GM19397 (cell line): ENCODE results near the gene TRIM7.
"Not testable (repeated sequence)": the region's sequence is repeated elsewhere in the genome, so short reads cannot be mapped to it uniquely, and the experiment has no call there.

Source experiments
- ATAC-seq: cut with Tn5 transposase; IDR thresholded peaks from one replicate; pipeline ENCODE4 v1.9.1; 2021; ENCODE audit warnings: mild to moderate bottlenecking, moderate library complexity; ENCODE audit not compliant: unreplicated experiment

Gene TRIM7

GRCh38 chr5:181214249-181214648 lies 9.3 kb upstream of the TRIM7 start:
- not testable (repeated sequence) for ATAC-seq

DNA sequence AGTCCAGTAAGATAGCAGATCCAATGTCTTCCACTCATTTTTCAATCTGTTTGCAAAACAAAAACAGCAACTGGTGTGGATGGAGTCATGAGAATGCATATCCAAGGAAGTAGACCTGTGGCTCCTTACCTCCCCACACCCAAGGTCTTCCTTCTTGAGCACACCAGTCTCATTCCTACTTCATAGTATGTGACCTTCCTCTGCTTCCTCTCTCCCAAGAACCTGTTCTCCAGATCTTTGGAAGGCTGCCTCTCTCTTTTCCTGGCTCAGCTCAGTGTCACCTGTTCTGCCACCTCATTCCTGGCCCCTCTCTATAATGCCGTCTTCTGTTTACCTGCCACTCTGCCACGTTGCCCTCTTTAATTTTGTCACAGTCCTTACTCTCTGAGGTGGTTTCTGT lies 7.9 kb upstream of the TRIM7 start:
- ATAC-seq = no peak

- no peak for ATAC-seq
These were observed 7.1 kb upstream of the TRIM7 start for GRCh38 chr5:181212080-181212479.

DNA sequence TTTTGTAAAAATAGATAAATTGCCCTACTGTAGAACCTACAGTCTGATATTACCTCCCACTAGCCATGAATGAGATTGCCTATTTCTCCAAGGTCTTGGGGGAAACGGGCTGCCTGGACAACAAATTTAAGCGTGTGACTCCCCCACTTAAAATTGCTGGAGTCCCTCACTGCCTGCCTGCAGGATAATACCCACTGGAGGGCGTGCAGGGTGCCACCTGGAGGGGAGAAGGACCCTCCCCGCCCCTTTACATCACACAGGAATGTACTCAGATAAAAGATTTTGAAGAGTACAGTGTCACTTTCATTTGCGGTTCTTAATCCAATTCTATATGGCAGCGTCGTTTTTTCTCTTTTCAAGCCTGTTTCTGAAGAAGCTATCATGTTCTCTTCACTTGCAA lies 6.2 kb upstream of the TRIM7 start:
- no peak for ATAC-seq

DNA sequence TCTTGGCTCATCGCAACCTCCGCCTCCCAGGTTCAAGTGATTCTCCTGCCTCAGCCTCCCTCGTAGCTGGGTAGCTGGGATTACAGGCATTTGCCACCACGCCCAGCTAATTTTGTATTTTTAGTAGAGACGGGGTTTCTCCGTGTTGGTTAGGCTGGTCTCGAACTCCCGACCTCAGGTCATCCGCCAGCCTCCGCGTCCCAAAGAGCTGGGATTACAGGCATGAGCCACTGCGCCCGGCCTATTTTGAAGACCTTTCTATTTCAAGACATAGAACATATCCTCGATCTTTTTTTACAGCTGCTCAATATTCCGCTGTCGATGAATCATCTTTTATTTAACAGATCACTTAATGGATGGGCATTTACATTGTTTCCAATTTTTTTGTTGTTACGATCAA lies 5.7 kb upstream of the TRIM7 start:
- ATAC-seq = not testable (repeated sequence)

GRCh38 chr5:181210148-181210547 lies 5.2 kb upstream of the TRIM7 start:
- not testable (repeated sequence) for ATAC-seq

- not testable (repeated sequence) for ATAC-seq
These were observed 4.0 kb upstream of the TRIM7 start for GRCh38 chr5:181209006-181209405.

- no peak for ATAC-seq
These were observed 2.9 kb upstream of the TRIM7 start for GRCh38 chr5:181207960-181208253.

GRCh38 chr5:181207214-181207959 lies 2.4 kb upstream of the TRIM7 start:
- ATAC-seq = no peak

- no peak for ATAC-seq
These were observed 1.0 kb upstream of the TRIM7 start for GRCh38 chr5:181205761-181206649.

- ATAC-seq = no peak
These were observed 727 bp downstream of the TRIM7 start for GRCh38 chr5:181204113-181204825.

DNA sequence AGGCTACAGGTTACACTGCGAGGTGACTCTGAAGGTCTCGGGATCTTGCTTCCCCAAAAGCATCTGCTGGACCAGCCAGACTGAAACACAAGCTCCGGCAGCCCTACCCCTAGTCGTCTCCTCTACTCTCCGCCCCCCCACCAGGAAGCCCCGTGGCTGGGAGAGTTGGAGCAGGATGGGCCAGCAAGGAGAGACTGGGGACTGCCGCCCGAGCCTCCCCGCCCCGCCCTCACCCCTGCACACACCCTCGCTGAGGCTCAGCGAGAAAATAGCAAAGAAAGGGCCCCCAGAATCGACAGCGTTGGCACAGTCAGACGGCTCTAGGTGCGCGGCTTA lies 1.3 kb downstream of the TRIM7 start:
- ATAC-seq = no peak

DNA sequence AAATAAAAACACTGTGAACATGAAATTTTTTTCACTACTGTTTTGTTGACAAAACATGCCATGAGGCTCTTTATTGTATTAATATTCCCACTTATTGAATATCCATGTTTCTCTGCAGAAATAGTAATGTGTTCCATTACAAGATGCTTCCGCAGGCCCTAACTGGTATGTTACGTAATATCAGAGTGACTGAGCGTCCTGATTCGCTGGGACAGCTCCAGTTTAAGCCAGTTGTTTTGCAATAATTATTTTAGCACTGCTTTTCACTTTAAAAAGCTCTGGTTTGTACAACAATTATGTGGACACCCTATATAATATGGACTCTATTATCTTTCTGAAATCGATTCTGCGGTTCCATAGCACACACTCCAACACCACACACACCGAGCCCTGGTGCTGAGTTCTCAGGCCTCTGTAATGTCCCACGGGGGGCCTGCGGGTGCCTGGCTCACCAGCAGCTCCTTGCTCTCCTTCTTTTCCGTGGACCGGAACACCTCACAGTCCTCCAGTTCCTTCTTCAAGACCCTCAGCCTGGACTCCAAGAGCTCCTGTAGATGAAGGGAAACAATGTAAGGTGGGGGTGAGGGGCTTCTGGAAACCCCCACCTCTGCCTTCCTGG lies 1.8 kb downstream of the TRIM7 start:
- no peak for ATAC-seq

- no peak for ATAC-seq
These were observed 4.2 kb downstream of the TRIM7 start for GRCh38 chr5:181200816-181201215.

DNA sequence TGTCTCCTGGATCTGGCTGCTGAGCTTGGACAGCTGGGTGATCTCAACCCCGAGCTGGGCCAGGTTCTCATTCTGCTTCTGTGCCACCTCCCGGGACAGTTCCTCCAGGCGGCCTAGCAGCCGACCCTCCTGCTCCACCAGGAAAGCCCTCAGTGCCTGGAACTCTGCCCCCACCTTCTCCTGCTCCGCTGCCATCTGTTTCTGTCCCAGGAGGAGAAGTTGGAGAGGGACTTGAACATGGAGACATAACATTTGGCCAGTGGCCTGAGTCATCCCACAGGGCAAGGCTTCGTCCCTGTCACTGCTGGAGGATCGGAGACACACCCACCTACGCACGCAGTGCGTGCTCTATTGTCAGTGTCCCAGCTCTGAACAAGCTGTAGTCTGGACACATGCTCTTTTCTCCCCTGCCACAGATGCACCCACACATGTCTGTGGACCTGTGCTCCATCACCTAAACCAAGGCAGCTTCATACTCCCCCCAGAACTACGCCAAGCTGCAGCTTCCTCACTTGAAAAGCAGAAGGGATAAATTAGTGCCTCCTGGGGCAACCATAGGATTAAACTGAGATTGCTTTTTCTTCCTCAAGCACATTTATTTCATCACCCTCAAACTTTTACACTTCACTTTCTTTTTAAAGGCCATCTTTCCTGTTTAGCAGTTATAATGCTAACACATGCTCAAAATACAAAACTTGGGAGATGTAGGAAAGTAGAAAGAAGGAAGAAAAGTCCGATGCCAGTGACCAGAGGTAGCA lies 4.9 kb downstream of the TRIM7 start:
- no peak for ATAC-seq

GRCh38 chr5:181198905-181199519 lies 6.0 kb downstream of the TRIM7 start:
- no peak for ATAC-seq

DNA sequence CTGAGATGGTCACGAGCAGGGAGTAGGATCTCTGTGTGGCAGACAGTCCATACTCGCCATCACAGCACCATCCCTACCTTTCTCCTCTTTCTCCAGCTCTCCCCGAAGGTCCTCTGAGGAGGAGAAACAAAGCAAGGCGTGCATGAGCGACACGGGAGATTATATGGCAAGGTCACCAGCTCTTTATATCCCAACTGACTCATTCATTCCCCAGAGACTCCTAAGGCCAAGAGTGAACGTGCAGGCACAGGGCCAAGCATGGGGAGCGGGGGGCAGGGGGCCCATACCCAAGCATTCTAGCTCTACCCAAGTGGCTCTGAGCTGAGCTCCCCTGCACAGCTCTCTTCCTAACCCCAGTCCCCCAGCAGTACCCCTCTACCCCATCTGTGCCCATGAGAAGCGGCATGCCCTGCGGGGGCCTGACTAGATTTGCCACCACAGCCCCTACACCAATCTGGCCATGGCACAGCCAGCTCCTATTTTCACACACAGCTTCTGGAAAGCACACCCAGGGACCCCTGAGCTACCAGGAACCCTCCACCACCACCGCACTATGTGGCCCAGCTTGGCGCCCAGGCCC lies 6.8 kb downstream of the TRIM7 start:
- ATAC-seq = no peak

DNA sequence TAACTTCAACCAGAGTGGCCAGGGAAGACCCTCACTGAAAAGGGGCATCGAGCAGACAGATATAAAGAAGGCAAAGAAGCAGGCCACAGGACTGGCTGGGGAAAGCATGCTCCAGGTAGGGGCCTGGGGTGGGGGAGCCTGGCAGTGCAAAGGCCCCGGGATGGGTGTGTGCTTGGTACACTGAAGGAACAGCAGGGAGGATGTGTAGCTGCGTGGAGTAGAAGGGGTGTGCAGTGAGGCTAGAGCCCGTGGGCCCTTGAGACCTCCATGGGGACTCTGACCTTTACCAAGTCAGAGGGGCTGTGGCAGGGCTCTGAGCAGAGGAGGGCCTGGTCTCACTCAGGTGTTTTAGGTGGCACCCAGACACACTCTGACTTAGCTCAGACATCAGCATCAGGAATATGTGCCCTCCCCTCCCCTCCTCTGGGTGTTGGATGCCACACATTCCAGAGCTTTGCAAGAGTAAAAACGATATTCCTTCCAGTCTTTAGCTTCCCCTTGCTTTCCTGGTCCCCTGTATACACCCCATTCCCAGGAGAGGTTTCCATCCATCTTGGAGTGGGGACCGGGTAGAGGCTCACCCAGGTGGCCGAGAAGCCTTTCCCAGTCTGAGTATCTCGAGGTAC lies 7.6 kb downstream of the TRIM7 start:
- ATAC-seq = no peak

- no peak for ATAC-seq
These were observed 9.7 kb downstream of the TRIM7 start for GRCh38 chr5:181195249-181195761.
